HUES64 (cell line): Measurements from ENCODE around the gene BRSK1.

Source experiments
- H3K27ac ChIP-seq: 2 replicates; pipeline ENCODE4 v1.7.0; 2013; ENCODE audit warnings: low read depth, low read length, inconsistent platforms
- H3K27me3 ChIP-seq: 2 replicates; pipeline ENCODE4 v1.6.1; 2013; ENCODE audit warnings: mild to moderate bottlenecking, low read length; ENCODE audit not compliant: insufficient read depth
- H3K36me3 ChIP-seq: 2 replicates; pipeline ENCODE4 v1.6.1; 2013; ENCODE audit warnings: mild to moderate bottlenecking, low read length; ENCODE audit not compliant: insufficient read depth
- H3K4me1 ChIP-seq: 2 replicates; pipeline ENCODE4 v1.6.1; 2013; ENCODE audit warnings: mild to moderate bottlenecking, low read length, moderate library complexity; ENCODE audit not compliant: insufficient read depth
- H3K4me3 ChIP-seq: 2 replicates; pipeline ENCODE4 v1.5.1; 2013; ENCODE audit warnings: mild to moderate bottlenecking, low read length, moderate library complexity
- H3K9ac ChIP-seq: 2 replicates; pipeline ENCODE4 v1.6.1; 2013; ENCODE audit warnings: mild to moderate bottlenecking, low read depth, low read length
- H3K9me3 ChIP-seq: 2 replicates; pipeline ENCODE4 v1.6.1; 2013; ENCODE audit warnings: low read depth, low read length; ENCODE audit not compliant: insufficient read depth
- WGBS: fragments of 150-250, 120-280 bp; methylation state at CpG from one replicate; pipeline ENCODE4 v1.1.7; 2013; ENCODE audit warnings: missing lambda C conversion rate; 5-methylcytosine and 5-hydroxymethylcytosine counted together

Gene BRSK1

GRCh38 chr19:55265173-55265572 lies 18.6 kb upstream of the BRSK1 start:
- Histone ChIP-seq H3K4me1 (no peaks in the 10 kb centered on the region), H3K27me3 (no peaks in the 10 kb centered on the region), H3K9me3 (peaks cover 5% of the 10 kb centered on the region; the same call in 1 of the 2 replicates), H3K9ac (no peak overlapping the region), H3K36me3 (no peaks in the 10 kb centered on the region), H3K27ac (no peak overlapping the region), H3K4me3 (no peak overlapping the region)
- 91% methylated on average over 16 of the region's 16 CpGs for WGBS

GRCh38 chr19:55265723-55266386 lies 17.9 kb upstream of the BRSK1 start:
- H3K27ac ChIP-seq, result no peak overlapping the region
- H3K4me3 ChIP-seq, result no peak overlapping the region
- WGBS, result 94% methylated on average over 12 of the region's 12 CpGs
- H3K9ac ChIP-seq, result no peak overlapping the region
- no peaks in the 10 kb centered on the region for H3K36me3 ChIP-seq
- H3K4me1 ChIP-seq, result no peaks in the 10 kb centered on the region
- H3K27me3 ChIP-seq, result no peaks in the 10 kb centered on the region
- peaks cover 5% of the 10 kb centered on the region; the same call in 1 of the 2 replicates for H3K9me3 ChIP-seq

- H3K9me3 ChIP-seq, result peaks cover 5% of the 10 kb centered on the region; the same call in 1 of the 2 replicates
- no peak overlapping the region for H3K4me3 ChIP-seq
- H3K36me3 ChIP-seq, result no peaks in the 10 kb centered on the region
- H3K9ac ChIP-seq, result no peak overlapping the region
- 95% methylated on average over 3 of the region's 3 CpGs for WGBS
- H3K27me3 ChIP-seq, result no peaks in the 10 kb centered on the region
- H3K27ac ChIP-seq, result no peak overlapping the region
- no peaks in the 10 kb centered on the region for H3K4me1 ChIP-seq
Observed at GRCh38 chr19:55266404-55266803, 17.4 kb upstream of the BRSK1 start.

- no peak overlapping the region for H3K4me3 ChIP-seq
Observed at GRCh38 chr19:55266840-55267239, 17.0 kb upstream of the BRSK1 start.

GRCh38 chr19:55269299-55269698 lies 14.5 kb upstream of the BRSK1 start:
- 96% methylated on average over 8 of the region's 8 CpGs for WGBS
- no peaks in the 10 kb centered on the region for H3K27me3 ChIP-seq
- H3K36me3 ChIP-seq, result peaks cover 14% of the 10 kb centered on the region; the same call in 1 of the 2 replicates
- H3K4me1 ChIP-seq, result no peaks in the 10 kb centered on the region
- no peak overlapping the region for H3K27ac ChIP-seq
- H3K9me3 ChIP-seq, result peaks cover 5% of the 10 kb centered on the region; the same call in 1 of the 2 replicates
- H3K9ac ChIP-seq, result no peak overlapping the region
- H3K4me3 ChIP-seq, result no peak overlapping the region

More at GRCh38 chr19:55266840-55267239, 17.0 kb upstream of the BRSK1 start:
- Histone ChIP-seq H3K9ac (no peak overlapping the region), H3K27me3 (no peaks in the 10 kb centered on the region), H3K36me3 (no peaks in the 10 kb centered on the region), H3K4me1 (no peaks in the 10 kb centered on the region), H3K27ac (no peak overlapping the region), H3K9me3 (peaks cover 5% of the 10 kb centered on the region; the same call in 1 of the 2 replicates)
- WGBS, result 97% methylated on average over 4 of the region's 4 CpGs

- Histone ChIP-seq H3K4me1 (no peaks in the 10 kb centered on the region), H3K36me3 (peaks cover 14% of the 10 kb centered on the region; the same call in 1 of the 2 replicates), H3K4me3 (no peak overlapping the region), H3K27me3 (no peaks in the 10 kb centered on the region), H3K9ac (no peak overlapping the region), H3K27ac (no peak overlapping the region), H3K9me3 (peaks cover 5% of the 10 kb centered on the region; the same call in 1 of the 2 replicates)
- WGBS, result 90% methylated on average over 25 of the region's 25 CpGs
Observed at GRCh38 chr19:55270172-55270942, 13.4 kb upstream of the BRSK1 start.

GRCh38 chr19:55272142-55272541 lies 11.7 kb upstream of the BRSK1 start:
- Histone ChIP-seq H3K27ac (no peak overlapping the region), H3K27me3 (no peaks in the 10 kb centered on the region), H3K36me3 (peaks cover 24% of the 10 kb centered on the region), H3K9me3 (no peaks in the 10 kb centered on the region), H3K9ac (no peak overlapping the region), H3K4me3 (no peak overlapping the region), H3K4me1 (no peaks in the 10 kb centered on the region)
- WGBS, result 92% methylated on average over 18 of the region's 18 CpGs

GRCh38 chr19:55273978-55274707 lies 9.7 kb upstream of the BRSK1 start:
- Histone ChIP-seq H3K27me3 (no peaks in the 10 kb centered on the region), H3K4me3 (no peak overlapping the region), H3K36me3 (peaks cover 28% of the 10 kb centered on the region), H3K9me3 (no peaks in the 10 kb centered on the region), H3K4me1 (peaks cover 3% of the 10 kb centered on the region; the same call in 1 of the 2 replicates), H3K9ac (no peak overlapping the region), H3K27ac (no peak overlapping the region)
- 98% methylated on average over 35 of the region's 36 CpGs for WGBS

- no peak overlapping the region for H3K4me3 ChIP-seq
- no peak overlapping the region for H3K9ac ChIP-seq
- H3K9me3 ChIP-seq, result no peaks in the 10 kb centered on the region
- H3K27me3 ChIP-seq, result no peaks in the 10 kb centered on the region
- H3K27ac ChIP-seq, result no peak overlapping the region
- H3K36me3 ChIP-seq, result peaks cover 28% of the 10 kb centered on the region
- 96% methylated on average over 17 of the region's 17 CpGs for WGBS
- peaks cover 3% of the 10 kb centered on the region; the same call in 1 of the 2 replicates for H3K4me1 ChIP-seq
Observed at GRCh38 chr19:55275851-55276719, 7.7 kb upstream of the BRSK1 start.

GRCh38 chr19:55276720-55277430 lies 6.9 kb upstream of the BRSK1 start:
- H3K4me3 ChIP-seq, result no peak overlapping the region
- no peak overlapping the region for H3K27ac ChIP-seq
- WGBS, result 93% methylated on average over 15 of the region's 15 CpGs
- peaks cover 3% of the 10 kb centered on the region; the same call in 1 of the 2 replicates for H3K4me1 ChIP-seq
- H3K9me3 ChIP-seq, result no peaks in the 10 kb centered on the region
- peaks cover 28% of the 10 kb centered on the region for H3K36me3 ChIP-seq
- H3K27me3 ChIP-seq, result no peaks in the 10 kb centered on the region
- H3K9ac ChIP-seq, result no peak overlapping the region
